Ishikawa (cell line): ENCODE data around the gene LSM3.

ENCODE experiments used
- EP300 ChIP-seq: IDR thresholded peaks from 2 replicates; pipeline ENCODE4 v1.6.1; 2012; ENCODE audit warnings: borderline replicate concordance
- MAX ChIP-seq: IDR thresholded peaks from 2 replicates; pipeline ENCODE4 v1.6.1; 2012
- TAF1 ChIP-seq: IDR thresholded peaks from 2 replicates; pipeline ENCODE4 v1.6.1; 2012; ENCODE audit warnings: low read depth, mild to moderate bottlenecking
- YY1 ChIP-seq: IDR thresholded peaks from 2 replicates; pipeline ENCODE4 v1.6.1; 2012; ENCODE audit warnings: low read depth
- TF ChIP-seq, protein P1 (sequence below): IDR thresholded peaks from 2 replicates; pipeline ENCODE4 v1.6.1; 2012

DNA sequence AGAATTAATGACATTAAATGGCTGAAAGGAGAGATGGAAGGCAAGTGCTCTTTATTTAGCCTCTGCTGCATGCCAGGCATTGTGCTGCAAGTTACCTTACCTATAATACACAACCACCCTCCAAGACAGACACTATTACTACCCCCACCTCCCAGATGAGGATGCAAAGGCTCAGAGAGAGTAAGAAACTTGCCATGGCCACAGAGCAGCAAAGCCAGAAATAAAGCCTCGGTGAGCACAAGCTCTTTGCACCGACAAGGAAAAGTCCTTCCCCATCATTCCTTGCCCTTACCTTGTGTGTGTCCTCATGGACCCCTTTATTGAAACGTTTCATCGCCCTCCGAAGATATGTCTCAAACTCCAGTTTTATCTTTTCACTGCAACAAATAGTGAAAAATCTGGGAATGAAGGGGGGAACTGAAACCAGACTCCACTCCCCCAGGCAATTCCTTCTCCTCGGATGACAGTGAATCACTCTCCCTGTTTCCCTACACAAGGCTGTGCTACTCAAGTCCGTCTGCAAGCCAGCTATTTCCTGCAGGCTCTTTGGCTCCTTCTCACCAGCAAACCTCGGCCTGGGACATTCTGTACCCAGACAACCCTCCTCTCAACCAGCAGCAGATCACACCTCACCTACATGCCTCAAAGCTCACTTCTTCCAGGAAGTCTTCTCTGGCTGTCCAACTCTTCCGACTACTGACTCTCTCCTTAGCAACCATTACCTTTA, 11.6 kb upstream of the LSM3 start:
- TF ChIP-seq MAX (no peak), YY1 (no peak), EP300 (no peak), TAF1 (no peak)
- TF ChIP-seq, protein P1, sequence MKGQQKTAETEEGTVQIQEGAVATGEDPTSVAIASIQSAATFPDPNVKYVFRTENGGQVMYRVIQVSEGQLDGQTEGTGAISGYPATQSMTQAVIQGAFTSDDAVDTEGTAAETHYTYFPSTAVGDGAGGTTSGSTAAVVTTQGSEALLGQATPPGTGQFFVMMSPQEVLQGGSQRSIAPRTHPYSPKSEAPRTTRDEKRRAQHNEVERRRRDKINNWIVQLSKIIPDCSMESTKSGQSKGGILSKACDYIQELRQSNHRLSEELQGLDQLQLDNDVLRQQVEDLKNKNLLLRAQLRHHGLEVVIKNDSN, result no peak
